GM19468 (cell line): Measurements from ENCODE around the gene CDH12.
"Not testable (repeated sequence)": the region's sequence is repeated elsewhere in the genome, so short reads cannot be mapped to it uniquely, and the experiment has no call there.

Experiments used
- ATAC-seq: cut with Tn5 transposase; IDR thresholded peaks from one replicate; pipeline ENCODE4 v1.9.1; 2021; ENCODE audit warnings: mild to moderate bottlenecking, moderate library complexity, moderate number of reproducible peaks; ENCODE audit not compliant: unreplicated experiment; ENCODE audit errors: extremely low read depth

The CDH12 gene

GRCh38 chr5:22665801-22666200 lies 187.3 kb downstream of the CDH12 start:
- ATAC-seq = no peak

GRCh38 chr5:22663134-22663533 lies 190.0 kb downstream of the CDH12 start:
- no peak for ATAC-seq

- ATAC-seq = no peak
Measured at GRCh38 chr5:22662391-22662790, 190.8 kb downstream of the CDH12 start.

GRCh38 chr5:22651355-22651754 lies 201.8 kb downstream of the CDH12 start:
- no peak for ATAC-seq

GRCh38 chr5:22650511-22650910 lies 202.6 kb downstream of the CDH12 start:
- no peak for ATAC-seq

GRCh38 chr5:22649074-22649473 lies 204.1 kb downstream of the CDH12 start:
- no peak for ATAC-seq

- ATAC-seq = no peak
Measured at GRCh38 chr5:22644859-22645258, 208.3 kb downstream of the CDH12 start.

GRCh38 chr5:22643356-22643755 lies 209.8 kb downstream of the CDH12 start:
- ATAC-seq = no peak

GRCh38 chr5:22631683-22632082 lies 221.5 kb downstream of the CDH12 start:
- ATAC-seq = no peak

- ATAC-seq = no peak
Measured at GRCh38 chr5:22627029-22627428, 226.1 kb downstream of the CDH12 start.

- ATAC-seq = no peak
Measured at GRCh38 chr5:22625451-22625850, 227.7 kb downstream of the CDH12 start.

- ATAC-seq = no peak
Measured at GRCh38 chr5:22621084-22621483, 232.1 kb downstream of the CDH12 start.

GRCh38 chr5:22615964-22616363 lies 237.2 kb downstream of the CDH12 start:
- ATAC-seq = no peak

GRCh38 chr5:22614486-22615094 lies 238.6 kb downstream of the CDH12 start:
- no peak for ATAC-seq

- no peak for ATAC-seq
Measured at GRCh38 chr5:22612928-22613327, 240.2 kb downstream of the CDH12 start.

- no peak for ATAC-seq
Measured at GRCh38 chr5:22611327-22611726, 241.8 kb downstream of the CDH12 start.

GRCh38 chr5:22607498-22607897 lies 245.6 kb downstream of the CDH12 start:
- not testable (repeated sequence) for ATAC-seq

- no peak for ATAC-seq
Measured at GRCh38 chr5:22605473-22605872, 247.7 kb downstream of the CDH12 start.

GRCh38 chr5:22604711-22605110 lies 248.4 kb downstream of the CDH12 start:
- ATAC-seq = no peak

GRCh38 chr5:22598796-22599195 lies 254.3 kb downstream of the CDH12 start:
- no peak for ATAC-seq

- ATAC-seq = no peak
Measured at GRCh38 chr5:22596404-22596970, 256.7 kb downstream of the CDH12 start.

GRCh38 chr5:22594491-22594890 lies 258.7 kb downstream of the CDH12 start:
- no peak for ATAC-seq
